Lower lobe of right lung (tissue), 2 donors: ENCODE measurements around the gene MICOS13. TPM values are rescaled to one million over a fixed set of nuclear protein-coding genes. Genes with fewer than 3 reads are reported as not detected.
A peak's percentile ranks its signal among the peaks of the same experiment; 100 is the strongest.

Source experiments
- ATAC-seq, 2 donors: fragments of 200-7000 bp; cut with Tn5 transposase; one replicate each; pipeline ENCODE4 v1.9.1; 2020 to 2022; ENCODE audit warnings: mild to moderate bottlenecking in 2 of 2, moderate library complexity in 2 of 2
- DNase-seq: peaks from one replicate; pipeline ENCODE4 v3.0.0-alpha.2; 2020
- H3K27ac ChIP-seq: fragments of 200-600 bp; one replicate; pipeline ENCODE4 v1.8.0; 2022
- H3K27me3 ChIP-seq: fragments of 200-600 bp; one replicate; pipeline ENCODE4 v1.8.0; 2022; ENCODE audit warnings: low read depth
- H3K36me3 ChIP-seq: fragments of 200-600 bp; one replicate; pipeline ENCODE4 v1.8.0; 2022; ENCODE audit warnings: mild to moderate bottlenecking
- H3K4me1 ChIP-seq: fragments of 200-600 bp; one replicate; pipeline ENCODE4 v1.8.0; 2022
- H3K4me3 ChIP-seq: fragments of 200-600 bp; one replicate; pipeline ENCODE4 v1.8.0; 2022; ENCODE audit warnings: mild to moderate bottlenecking
- H3K9me3 ChIP-seq: fragments of 200-600 bp; one replicate; pipeline ENCODE4 v1.8.0; 2022
- intact Hi-C: fragments of 100-400 bp; cut with DNase I; formaldehyde crosslinking; loops from one replicate; pipeline ENCODE4 v1.11.0; 2022
- total RNA-seq: library from RNA; stranded (reverse); fragmentation: NEBNext Ultra II Directional; extraction: Animal tissue kit (Norgen Biotek cat#: 25700); gene quantifications from one replicate; pipeline ENCODE4 v1.2.1, GENCODE V29; 2021
- TF ChIP-seq, protein P1 (sequence below): fragments of 200-600 bp; IDR thresholded peaks from one replicate; pipeline ENCODE4 v1.8.0; 2022; ENCODE audit warnings: antibody characterized with exemption, mild to moderate bottlenecking
- donor health status: DM: no; HTN: yes; CAD: no; lungs with severe emphysema.

MICOS13 gene
- total RNA-seq, 1 donor from 2014 or later: 42.7 TPM

DNA sequence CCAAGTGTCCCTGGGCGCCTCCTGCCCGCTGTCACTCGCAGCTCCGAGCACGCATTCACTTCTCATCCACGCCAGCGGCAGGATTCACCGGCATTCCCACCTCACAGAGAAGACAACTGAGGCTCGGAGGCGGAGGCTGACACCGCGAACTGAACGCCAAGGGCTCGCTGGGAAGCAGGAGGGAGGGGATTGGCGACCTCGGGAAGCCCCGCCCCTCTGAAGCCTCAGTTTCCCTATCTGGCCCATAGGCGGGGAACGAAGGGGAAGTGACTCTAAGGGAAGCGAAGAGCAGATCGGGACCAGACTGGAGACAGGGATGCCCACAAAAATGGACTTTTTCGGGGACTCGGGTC lies 256 bp downstream of the MICOS13 start:
- Histone ChIP-seq H3K27ac (peak overlapping the region; percentile 93), H3K4me3 (peak overlapping the region; percentile 96), H3K36me3 (peaks cover 17% of the 10 kb centered on the region), H3K4me1 (peaks cover 16% of the 10 kb centered on the region), H3K9me3 (no peaks in the 10 kb centered on the region), H3K27me3 (no peaks in the 10 kb centered on the region)
- ATAC-seq: peak in 1 of 2 donors; percentile 5
- TF ChIP-seq, protein P1, sequence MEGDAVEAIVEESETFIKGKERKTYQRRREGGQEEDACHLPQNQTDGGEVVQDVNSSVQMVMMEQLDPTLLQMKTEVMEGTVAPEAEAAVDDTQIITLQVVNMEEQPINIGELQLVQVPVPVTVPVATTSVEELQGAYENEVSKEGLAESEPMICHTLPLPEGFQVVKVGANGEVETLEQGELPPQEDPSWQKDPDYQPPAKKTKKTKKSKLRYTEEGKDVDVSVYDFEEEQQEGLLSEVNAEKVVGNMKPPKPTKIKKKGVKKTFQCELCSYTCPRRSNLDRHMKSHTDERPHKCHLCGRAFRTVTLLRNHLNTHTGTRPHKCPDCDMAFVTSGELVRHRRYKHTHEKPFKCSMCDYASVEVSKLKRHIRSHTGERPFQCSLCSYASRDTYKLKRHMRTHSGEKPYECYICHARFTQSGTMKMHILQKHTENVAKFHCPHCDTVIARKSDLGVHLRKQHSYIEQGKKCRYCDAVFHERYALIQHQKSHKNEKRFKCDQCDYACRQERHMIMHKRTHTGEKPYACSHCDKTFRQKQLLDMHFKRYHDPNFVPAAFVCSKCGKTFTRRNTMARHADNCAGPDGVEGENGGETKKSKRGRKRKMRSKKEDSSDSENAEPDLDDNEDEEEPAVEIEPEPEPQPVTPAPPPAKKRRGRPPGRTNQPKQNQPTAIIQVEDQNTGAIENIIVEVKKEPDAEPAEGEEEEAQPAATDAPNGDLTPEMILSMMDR: no peak
- intact Hi-C loops: no loop called here
- DNase-seq: peak; percentile 68

DNA sequence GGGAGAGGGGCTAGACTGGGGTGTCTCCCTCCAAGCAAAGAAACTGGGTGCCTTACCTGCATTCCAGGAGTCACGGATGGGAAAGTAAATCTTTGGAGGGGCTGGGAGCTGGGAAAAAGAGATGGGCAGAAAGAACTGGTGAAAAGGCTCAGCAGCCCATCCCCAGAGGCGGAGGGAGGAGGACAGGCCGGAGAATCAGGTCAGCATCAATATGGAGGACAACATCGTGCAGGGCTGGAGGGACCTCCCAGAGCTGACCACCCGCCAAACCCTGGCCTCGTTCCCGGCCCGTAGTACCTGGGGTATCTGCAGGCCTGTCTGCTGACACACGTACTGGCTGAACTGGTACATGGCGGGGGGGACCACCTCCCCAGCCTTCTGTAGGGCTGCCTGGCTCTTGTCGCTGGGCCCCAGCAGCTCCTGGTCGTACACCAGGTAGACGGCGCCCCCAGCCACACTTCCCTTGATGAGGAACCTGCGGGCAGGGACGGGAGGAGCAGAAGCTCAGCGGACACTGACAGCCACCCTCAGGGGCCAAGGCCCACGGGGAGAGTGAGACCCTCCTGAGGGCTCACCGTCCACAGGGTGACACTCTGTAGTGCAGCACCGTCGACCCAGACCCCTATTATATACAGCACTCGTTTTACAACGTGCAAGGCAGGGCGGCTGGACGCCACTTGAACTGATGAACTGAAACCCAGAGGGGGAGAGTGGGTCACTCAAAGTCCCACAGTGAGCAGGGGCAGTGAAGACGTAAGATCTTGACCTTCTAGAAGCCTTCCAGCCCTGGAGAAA lies 830 bp downstream of the MICOS13 start:
- ATAC-seq: no peak
- Histone ChIP-seq H3K4me1 (peaks cover 16% of the 10 kb centered on the region), H3K27ac (peak overlapping the region; percentile 93), H3K36me3 (peaks cover 17% of the 10 kb centered on the region), H3K4me3 (peak overlapping the region; percentile 96), H3K27me3 (no peaks in the 10 kb centered on the region), H3K9me3 (no peaks in the 10 kb centered on the region)
- TF ChIP-seq, protein P1: no peak
- peak; percentile 58 for DNase-seq
- intact Hi-C loops: no loop called here

DNA sequence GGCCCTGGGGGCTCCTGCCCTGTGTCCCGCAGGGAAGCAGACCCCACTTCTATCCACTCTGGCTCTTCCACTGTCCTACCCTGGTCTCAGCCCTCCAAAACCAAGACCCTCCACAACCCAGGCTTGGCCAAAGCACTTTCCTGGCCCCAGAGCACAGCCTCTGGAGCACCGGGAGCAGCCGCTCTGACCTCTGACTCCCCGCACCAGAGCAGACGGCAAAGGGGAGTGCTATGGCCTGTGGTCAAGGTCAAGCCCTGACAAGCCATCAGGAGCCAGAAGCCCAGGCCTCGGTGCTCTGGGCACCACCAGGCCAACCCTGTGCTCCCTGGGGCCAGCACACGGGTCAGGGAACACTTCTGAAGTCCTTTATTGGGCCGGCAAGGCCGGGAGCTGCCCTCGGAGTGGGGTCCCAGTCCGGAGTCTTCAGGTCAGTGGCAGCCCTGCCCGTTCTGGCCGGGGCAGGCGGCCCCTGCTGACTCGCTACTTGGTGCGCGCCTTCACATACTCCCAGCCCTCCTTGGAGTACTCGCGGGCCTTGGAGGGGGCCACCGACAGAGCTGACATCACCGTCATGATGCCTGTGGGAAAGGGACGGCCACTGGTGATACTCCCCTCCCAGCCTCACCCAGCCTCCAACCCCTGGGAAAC lies 2.1 kb downstream of the MICOS13 start:
- TF ChIP-seq, protein P1: no peak
- DNase-seq (no peak), ATAC-seq (no peak)
- Histone ChIP-seq H3K36me3 (peaks cover 17% of the 10 kb centered on the region), H3K27ac (no peak overlapping the region), H3K27me3 (no peaks in the 10 kb centered on the region), H3K4me3 (no peak overlapping the region), H3K9me3 (no peaks in the 10 kb centered on the region), H3K4me1 (peaks cover 16% of the 10 kb centered on the region)
- intact Hi-C loops: no loop called here

DNA sequence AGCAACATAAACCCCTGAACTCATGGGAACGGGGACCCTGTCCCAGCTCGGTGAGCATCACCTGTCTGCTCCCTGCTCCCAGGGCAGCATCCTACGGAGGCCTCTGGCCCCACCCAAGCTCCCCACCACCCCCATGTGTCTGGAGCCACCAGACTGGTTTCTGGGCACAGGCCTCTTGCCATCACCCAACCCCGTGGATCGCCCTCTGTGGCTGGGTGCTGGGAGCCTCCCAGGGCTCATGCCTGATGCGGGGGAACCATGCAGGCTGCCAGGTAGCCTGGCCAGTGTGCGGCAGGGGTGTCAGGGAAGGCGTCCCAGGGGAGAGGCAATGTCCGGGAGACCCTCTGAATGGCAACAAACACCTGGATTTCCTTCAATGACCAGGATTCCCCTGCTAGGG lies 2.7 kb downstream of the MICOS13 start:
- no peak for ATAC-seq
- peaks cover 16% of the 10 kb centered on the region for H3K4me1 ChIP-seq
- no peaks in the 10 kb centered on the region for H3K27me3 ChIP-seq
- DNase-seq: no peak
- peaks cover 17% of the 10 kb centered on the region for H3K36me3 ChIP-seq
- H3K4me3 ChIP-seq: no peak overlapping the region
- TF ChIP-seq, protein P1: no peak
- no peaks in the 10 kb centered on the region for H3K9me3 ChIP-seq
- no peak overlapping the region for H3K27ac ChIP-seq
- intact Hi-C loops: no loop called here

DNA sequence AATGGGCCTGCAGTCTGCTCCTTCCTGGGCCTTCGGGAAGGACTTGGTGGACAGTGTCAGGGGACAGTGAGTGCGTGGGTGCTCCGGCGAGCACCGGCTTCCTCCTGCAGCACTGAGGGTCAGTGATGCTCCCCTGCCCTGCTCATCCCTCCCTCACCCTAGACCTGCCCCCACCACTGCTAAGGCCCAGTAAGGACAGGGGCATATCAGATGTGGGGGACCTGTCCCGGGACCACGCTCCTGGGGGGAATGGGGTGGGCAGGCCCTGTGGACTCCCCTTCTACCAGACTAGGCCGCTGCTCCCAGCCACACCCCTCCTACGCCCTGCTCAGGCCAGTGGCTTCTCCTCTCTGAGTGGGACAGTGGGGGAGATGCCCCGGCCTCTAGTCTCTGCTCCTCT lies 3.2 kb downstream of the MICOS13 start:
- intact Hi-C loops: no loop called here
- ATAC-seq: no peak
- no peaks in the 10 kb centered on the region for H3K27me3 ChIP-seq
- H3K4me1 ChIP-seq: peaks cover 16% of the 10 kb centered on the region
- TF ChIP-seq, protein P1: no peak
- no peaks in the 10 kb centered on the region for H3K9me3 ChIP-seq
- peaks cover 17% of the 10 kb centered on the region for H3K36me3 ChIP-seq
- no peak overlapping the region for H3K27ac ChIP-seq
- no peak for DNase-seq
- no peak overlapping the region for H3K4me3 ChIP-seq
